ENCODE data around the gene AFF4. TPM values are rescaled to one million over a fixed set of nuclear protein-coding genes. Genes with fewer than 3 reads are reported as not detected.

The AFF4 gene
- total and polyA plus RNA-seq, 2 experiments from 2014 or later, result 44.0 to 92.9 TPM

DNA sequence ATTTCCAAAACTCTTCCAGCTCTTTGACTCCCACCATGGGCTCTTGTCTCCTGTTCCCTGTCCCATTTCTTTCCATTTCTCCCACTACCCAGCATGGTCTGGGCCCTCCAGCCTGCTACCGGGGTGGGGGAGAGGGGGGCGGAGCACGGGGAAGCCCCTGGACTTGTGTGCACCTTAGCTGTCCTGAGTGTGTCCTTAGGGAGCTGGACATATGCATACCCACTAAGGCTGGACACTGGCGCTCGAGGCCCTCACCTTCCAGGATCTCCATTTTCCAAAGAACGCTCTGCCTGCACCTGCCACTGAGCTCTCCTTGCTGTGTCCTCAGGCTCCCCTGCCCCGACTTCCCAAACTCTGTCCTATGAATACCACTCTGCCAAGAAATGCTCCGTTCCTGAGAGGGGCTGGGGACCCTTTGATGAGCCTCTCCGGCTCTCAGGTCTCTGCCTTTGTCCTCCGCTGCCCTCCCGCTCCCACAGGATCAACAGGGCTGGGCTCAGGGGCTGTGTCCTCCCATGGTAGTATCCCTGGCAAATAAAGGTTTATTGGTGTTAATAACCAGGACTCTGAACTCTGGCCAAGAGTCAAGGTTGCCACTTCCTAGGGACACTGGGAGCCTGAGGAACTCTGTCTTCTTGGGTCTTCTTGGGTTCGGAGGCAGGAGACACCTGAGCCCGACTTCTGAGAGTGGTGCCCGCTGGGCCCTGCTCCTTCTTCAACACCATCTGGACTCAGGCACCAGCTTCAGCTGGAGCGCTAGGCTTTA lies 132.2 kb downstream of the AFF4 start:
- peak overlapping the region; percentile 72 for H2AFZ ChIP-seq
- H3K4me2 ChIP-seq, result peak overlapping the region; percentile 88
- no peaks in the 10 kb centered on the region for H3K36me3 ChIP-seq (replicated peaks; ENCODE audit: insufficient read depth, low read depth)
- no peak for DNase-seq (ENCODE audit: low spot score)
- no peaks in the 10 kb centered on the region for H3K27me3 ChIP-seq
- TF ChIP-seq, protein P1, sequence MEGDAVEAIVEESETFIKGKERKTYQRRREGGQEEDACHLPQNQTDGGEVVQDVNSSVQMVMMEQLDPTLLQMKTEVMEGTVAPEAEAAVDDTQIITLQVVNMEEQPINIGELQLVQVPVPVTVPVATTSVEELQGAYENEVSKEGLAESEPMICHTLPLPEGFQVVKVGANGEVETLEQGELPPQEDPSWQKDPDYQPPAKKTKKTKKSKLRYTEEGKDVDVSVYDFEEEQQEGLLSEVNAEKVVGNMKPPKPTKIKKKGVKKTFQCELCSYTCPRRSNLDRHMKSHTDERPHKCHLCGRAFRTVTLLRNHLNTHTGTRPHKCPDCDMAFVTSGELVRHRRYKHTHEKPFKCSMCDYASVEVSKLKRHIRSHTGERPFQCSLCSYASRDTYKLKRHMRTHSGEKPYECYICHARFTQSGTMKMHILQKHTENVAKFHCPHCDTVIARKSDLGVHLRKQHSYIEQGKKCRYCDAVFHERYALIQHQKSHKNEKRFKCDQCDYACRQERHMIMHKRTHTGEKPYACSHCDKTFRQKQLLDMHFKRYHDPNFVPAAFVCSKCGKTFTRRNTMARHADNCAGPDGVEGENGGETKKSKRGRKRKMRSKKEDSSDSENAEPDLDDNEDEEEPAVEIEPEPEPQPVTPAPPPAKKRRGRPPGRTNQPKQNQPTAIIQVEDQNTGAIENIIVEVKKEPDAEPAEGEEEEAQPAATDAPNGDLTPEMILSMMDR (IDR thresholded peaks at IDR 0.05; ENCODE audit: poor library complexity), result no peak
- TF ChIP-seq EZH2phosphoT487 (IDR thresholded peaks at IDR 0.05; ENCODE audit: low read depth, severe bottlenecking, unreplicated experiment) (no peak), EZH2 (IDR thresholded peaks at IDR 0.05; ENCODE audit: borderline replicate concordance) (no peak)
- no peaks in the 10 kb centered on the region for H3K9me3 ChIP-seq (ENCODE audit: low read depth)
- H4K20me1 ChIP-seq (ENCODE audit: insufficient read depth, poor library complexity, severe bottlenecking), result no peaks in the 10 kb centered on the region
- H3K9me2 ChIP-seq (replicated peaks; ENCODE audit: insufficient read depth), result no peaks in the 10 kb centered on the region
- H3K27ac ChIP-seq, result peak overlapping the region; percentile 86
- peaks cover 16% of the 10 kb centered on the region for H3K79me2 ChIP-seq
- no peak overlapping the region for H3K4me3 ChIP-seq
- 88% methylated on average over 15 of the region's 15 CpGs for WGBS (ENCODE audit: low lambda C conversion rate, missing lambda C conversion rate)
- peaks cover 4% of the 10 kb centered on the region for H3K4me1 ChIP-seq (ENCODE audit: insufficient read depth)

DNA sequence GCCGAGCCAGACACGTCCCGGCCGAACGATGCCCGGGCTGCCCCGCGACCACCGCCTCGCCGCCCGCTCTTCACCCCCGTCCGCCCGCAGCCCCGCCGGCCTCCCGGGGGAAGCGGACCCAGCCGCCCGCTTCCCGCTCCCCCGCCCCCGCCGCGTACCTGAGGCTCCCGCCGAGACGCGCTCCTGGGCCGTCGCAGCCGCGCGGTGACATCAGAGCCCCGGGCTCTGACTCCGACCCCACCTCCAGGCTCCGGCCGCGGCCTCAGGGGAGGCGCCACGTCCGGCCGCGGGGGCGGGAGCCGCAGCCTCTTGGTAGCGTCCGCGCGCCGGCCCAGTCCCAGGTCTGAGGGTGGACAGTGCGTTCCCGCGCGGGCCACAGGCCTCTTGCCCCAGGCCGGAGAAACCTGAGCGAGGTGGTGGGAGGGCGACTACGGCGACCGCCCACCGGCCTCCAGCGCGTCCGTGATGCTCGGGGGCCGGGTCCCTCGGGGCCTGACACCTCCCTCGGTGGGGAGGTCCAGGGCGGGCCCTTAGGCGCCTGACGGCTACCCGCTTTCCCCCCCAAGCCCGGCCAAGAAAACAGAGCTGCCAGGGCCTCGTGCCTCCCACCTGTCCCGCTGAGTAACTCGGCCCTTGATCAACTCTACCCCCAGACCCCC lies 132.9 kb downstream of the AFF4 start, which contains the start of gene SHROOM1:
Gene SHROOM1, minus strand, starts transcription at position 212 of the 659 bp plus-strand sequence. CDS start 4,507 bp downstream, outside the sequence.
- Histone ChIP-seq H3K4me1 (ENCODE audit: insufficient read depth) (peaks cover 10% of the 10 kb centered on the region), H3K79me2 (peaks cover 16% of the 10 kb centered on the region), H3K27ac (peak within 1 kb of the TSS; percentile 86), H4K20me1 (ENCODE audit: insufficient read depth, poor library complexity, severe bottlenecking) (no peaks in the 10 kb centered on the region), H2AFZ (peak within 1 kb of the TSS; percentile 72), H3K9me3 (ENCODE audit: low read depth) (no peaks in the 10 kb centered on the region), H3K36me3 (replicated peaks; ENCODE audit: insufficient read depth, low read depth) (no peaks in the 10 kb centered on the region), H3K4me3 (peak within 1 kb of the TSS; percentile 71), H3K9me2 (replicated peaks; ENCODE audit: insufficient read depth) (no peaks in the 10 kb centered on the region), H3K4me2 (peak within 1 kb of the TSS; percentile 88), H3K27me3 (no peaks in the 10 kb centered on the region)
- TF ChIP-seq, protein P1 (IDR thresholded peaks at IDR 0.05; ENCODE audit: poor library complexity), result no peak
- TF ChIP-seq EZH2phosphoT487 (IDR thresholded peaks at IDR 0.05; ENCODE audit: low read depth, severe bottlenecking, unreplicated experiment) (no peak), EZH2 (IDR thresholded peaks at IDR 0.05; ENCODE audit: borderline replicate concordance) (no peak)
- WGBS (ENCODE audit: low lambda C conversion rate, missing lambda C conversion rate), result 4% methylated on average over 45 of the region's 78 CpGs
- DNase-seq (ENCODE audit: low spot score), result peak; percentile 88

DNA sequence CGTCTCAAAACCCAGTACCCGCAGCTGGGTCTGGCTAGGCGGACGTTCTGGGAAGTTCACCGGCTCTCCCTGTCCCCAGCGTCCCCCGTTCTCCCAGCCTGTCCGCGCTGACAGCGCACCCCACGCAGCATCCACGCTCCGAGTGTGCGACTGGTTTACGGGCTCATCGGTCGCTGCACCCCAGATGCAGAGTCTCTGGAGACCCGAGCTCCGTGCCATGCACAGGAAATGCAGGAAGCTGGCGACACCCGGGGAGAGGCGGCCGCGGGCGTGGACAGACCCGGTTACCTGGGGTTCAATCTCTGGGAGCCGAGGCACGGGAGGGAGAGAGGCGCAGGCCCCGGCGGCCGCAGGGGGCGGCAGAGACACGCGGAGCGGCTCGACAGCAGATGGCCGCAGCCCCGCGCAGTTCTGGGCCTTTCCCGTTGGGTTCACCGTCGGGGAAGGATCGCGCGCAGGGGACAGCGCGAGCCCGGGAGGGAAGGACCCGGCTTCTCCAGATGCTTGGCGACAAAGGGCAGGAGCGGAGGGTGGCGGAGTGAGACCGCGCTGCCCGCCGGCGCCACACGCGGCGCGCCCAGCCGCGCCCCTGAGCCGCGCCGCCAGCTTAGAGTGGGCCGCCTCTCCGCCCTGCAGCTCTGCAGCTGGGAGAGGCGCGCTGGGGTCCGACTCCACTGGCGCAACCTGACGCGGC lies 133.5 kb downstream of the AFF4 start:
- peaks cover 10% of the 10 kb centered on the region for H3K4me1 ChIP-seq (ENCODE audit: insufficient read depth)
- peak overlapping the region; percentile 86 for H3K27ac ChIP-seq
- TF ChIP-seq EZH2 (IDR thresholded peaks at IDR 0.05; ENCODE audit: borderline replicate concordance) (no peak), EZH2phosphoT487 (IDR thresholded peaks at IDR 0.05; ENCODE audit: low read depth, severe bottlenecking, unreplicated experiment) (no peak)
- TF ChIP-seq, protein P1 (IDR thresholded peaks at IDR 0.05; ENCODE audit: poor library complexity), result peak; percentile 84
- H3K4me2 ChIP-seq, result peak overlapping the region; percentile 88
- DNase-seq (ENCODE audit: low spot score), result peak; percentile 92
- no peaks in the 10 kb centered on the region for H3K9me3 ChIP-seq (ENCODE audit: low read depth)
- 9% methylated on average over 62 of the region's 75 CpGs for WGBS (ENCODE audit: low lambda C conversion rate, missing lambda C conversion rate)
- H3K79me2 ChIP-seq, result peaks cover 16% of the 10 kb centered on the region
- H3K4me3 ChIP-seq, result peak overlapping the region; percentile 71
- H3K9me2 ChIP-seq (replicated peaks; ENCODE audit: insufficient read depth), result no peaks in the 10 kb centered on the region
- no peaks in the 10 kb centered on the region for H4K20me1 ChIP-seq (ENCODE audit: insufficient read depth, poor library complexity, severe bottlenecking)
- H3K36me3 ChIP-seq (replicated peaks; ENCODE audit: insufficient read depth, low read depth), result no peaks in the 10 kb centered on the region
- H2AFZ ChIP-seq, result peak overlapping the region; percentile 72
- H3K27me3 ChIP-seq, result no peaks in the 10 kb centered on the region
